DMS153 (cell line): ENCODE data around the gene TMEM164.
A peak's percentile ranks its signal among the peaks of the same experiment; 100 is the strongest.

Experiments used
- DNase-seq: peaks from one replicate; lab custom pipeline; 2025; lab: John Stamatoyannopoulos, UW

TMEM164 gene

GRCh38 chrX:110210417-110211139 lies 207.7 kb downstream of the TMEM164 start:
- DNase-seq, result peak; percentile 1

- no peak for DNase-seq
These were observed 208.4 kb downstream of the TMEM164 start for GRCh38 chrX:110211340-110211739.

GRCh38 chrX:110212299-110212698 lies 209.4 kb downstream of the TMEM164 start:
- DNase-seq, result no peak

- no peak for DNase-seq
These were observed 210.3 kb downstream of the TMEM164 start for GRCh38 chrX:110213183-110213582.

GRCh38 chrX:110214684-110215083 lies 211.8 kb downstream of the TMEM164 start:
- DNase-seq, result no peak

GRCh38 chrX:110215411-110215810 lies 212.5 kb downstream of the TMEM164 start:
- no peak for DNase-seq

- DNase-seq, result no peak
These were observed 213.1 kb downstream of the TMEM164 start for GRCh38 chrX:110216027-110216426.

- no peak for DNase-seq
These were observed 215.7 kb downstream of the TMEM164 start for GRCh38 chrX:110218591-110218990.

GRCh38 chrX:110219920-110220319 lies 217.0 kb downstream of the TMEM164 start:
- no peak for DNase-seq

GRCh38 chrX:110222497-110223257 lies 219.8 kb downstream of the TMEM164 start:
- no peak for DNase-seq

- no peak for DNase-seq
These were observed 222.2 kb downstream of the TMEM164 start for GRCh38 chrX:110224926-110225617.

- DNase-seq, result no peak
These were observed 224.0 kb downstream of the TMEM164 start for GRCh38 chrX:110226931-110227330.
